Measurements from ENCODE around the gene OSBPL6.

GRCh38 chr2:178452334-178452733, 258.0 kb downstream of the OSBPL6 start:
- TF ChIP-seq CTCF (IDR thresholded peaks at IDR 0.05) = no peak
- TF ChIP-seq SIN3A (IDR thresholded peaks at IDR 0.05; ENCODE audit: borderline replicate concordance, insufficient read depth, low read depth, low read length) = no peak
- TF ChIP-seq, protein P1, sequence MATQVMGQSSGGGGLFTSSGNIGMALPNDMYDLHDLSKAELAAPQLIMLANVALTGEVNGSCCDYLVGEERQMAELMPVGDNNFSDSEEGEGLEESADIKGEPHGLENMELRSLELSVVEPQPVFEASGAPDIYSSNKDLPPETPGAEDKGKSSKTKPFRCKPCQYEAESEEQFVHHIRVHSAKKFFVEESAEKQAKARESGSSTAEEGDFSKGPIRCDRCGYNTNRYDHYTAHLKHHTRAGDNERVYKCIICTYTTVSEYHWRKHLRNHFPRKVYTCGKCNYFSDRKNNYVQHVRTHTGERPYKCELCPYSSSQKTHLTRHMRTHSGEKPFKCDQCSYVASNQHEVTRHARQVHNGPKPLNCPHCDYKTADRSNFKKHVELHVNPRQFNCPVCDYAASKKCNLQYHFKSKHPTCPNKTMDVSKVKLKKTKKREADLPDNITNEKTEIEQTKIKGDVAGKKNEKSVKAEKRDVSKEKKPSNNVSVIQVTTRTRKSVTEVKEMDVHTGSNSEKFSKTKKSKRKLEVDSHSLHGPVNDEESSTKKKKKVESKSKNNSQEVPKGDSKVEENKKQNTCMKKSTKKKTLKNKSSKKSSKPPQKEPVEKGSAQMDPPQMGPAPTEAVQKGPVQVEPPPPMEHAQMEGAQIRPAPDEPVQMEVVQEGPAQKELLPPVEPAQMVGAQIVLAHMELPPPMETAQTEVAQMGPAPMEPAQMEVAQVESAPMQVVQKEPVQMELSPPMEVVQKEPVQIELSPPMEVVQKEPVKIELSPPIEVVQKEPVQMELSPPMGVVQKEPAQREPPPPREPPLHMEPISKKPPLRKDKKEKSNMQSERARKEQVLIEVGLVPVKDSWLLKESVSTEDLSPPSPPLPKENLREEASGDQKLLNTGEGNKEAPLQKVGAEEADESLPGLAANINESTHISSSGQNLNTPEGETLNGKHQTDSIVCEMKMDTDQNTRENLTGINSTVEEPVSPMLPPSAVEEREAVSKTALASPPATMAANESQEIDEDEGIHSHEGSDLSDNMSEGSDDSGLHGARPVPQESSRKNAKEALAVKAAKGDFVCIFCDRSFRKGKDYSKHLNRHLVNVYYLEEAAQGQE (IDR thresholded peaks at IDR 0.05; ENCODE audit: insufficient read depth in 1 of 2, low read depth in 2 of 2, low read length in 1 of 2) = no peak

All from Panc1 (cell line).